GM13976 (cell line): ENCODE measurements around the gene PDE9A.

Source experiments
- DNase-seq: peaks from one replicate; pipeline ENCODE4 v3.0.0; 2012; ENCODE audit warnings: low spot score
- CTCF ChIP-seq: IDR thresholded peaks from 2 replicates; pipeline ENCODE4 v1.5.1; 2012; ENCODE audit warnings: borderline replicate concordance, mild to moderate bottlenecking; ENCODE audit not compliant: insufficient read depth; ENCODE audit errors: extremely low read depth, missing control alignments, control extremely low read depth
- in situ Hi-C: fragments of 300-500 bp; cut with MboI; formaldehyde crosslinking; loops from one replicate; pipeline ENCODE4 v1.12.0; 2022; ENCODE audit warnings: low sequenced_read_pairs, mixed read lengths, inconsistent platforms; ENCODE audit not compliant: unreplicated experiment

PDE9A gene

GRCh38 chr21:42652527-42653230 is 742 bp upstream of the PDE9A start:
- in situ Hi-C loops: no loop called here
- TF ChIP-seq CTCF: no peak
- no peak for DNase-seq

GRCh38 chr21:42654179-42654912 is 925 bp downstream of the PDE9A start:
- in situ Hi-C loops: no loop called here
- peak; percentile 70 for DNase-seq
- TF ChIP-seq CTCF: no peak

- TF ChIP-seq CTCF: no peak
- in situ Hi-C loops: no loop called here
- no peak for DNase-seq
Measured at GRCh38 chr21:42654913-42655795, 1.7 kb downstream of the PDE9A start.

GRCh38 chr21:42655796-42656770 is 2.7 kb downstream of the PDE9A start:
- in situ Hi-C loops: no loop called here
- no peak for DNase-seq
- no peak for TF ChIP-seq CTCF

- no peak for DNase-seq
- TF ChIP-seq CTCF: no peak
- in situ Hi-C loops: no loop called here
Measured at GRCh38 chr21:42656872-42657271, 3.5 kb downstream of the PDE9A start.
